Measurements from ENCODE around the gene ARHGEF37. TPM values are rescaled to one million over a fixed set of nuclear protein-coding genes. Genes with fewer than 3 reads are reported as not detected.
"Not testable (repeated sequence)": the region's sequence is repeated elsewhere in the genome, so short reads cannot be mapped to it uniquely, and the experiment has no call there.

Gene ARHGEF37
- total RNA-seq, 1 donor from 2014 or later = 13.4 TPM

GRCh38 chr5:149594206-149594895 is 13.1 kb downstream of the ARHGEF37 start:
- intact Hi-C loops (cut with DNase I) = no loop called here
- Histone ChIP-seq H3K9me3 (no peaks in the 10 kb centered on the region), H3K27me3 (no peaks in the 10 kb centered on the region), H3K4me1 (peaks cover 0 to 12% of the 10 kb centered on the region in 2 donors), H3K27ac (no peak overlapping the region), H3K4me3 (no peak overlapping the region), H3K36me3 (no peaks in the 10 kb centered on the region)
- DNase-seq (ENCODE audit: low spot score in 2 of 2) = peak in 1 of 2 donors; percentile 12
- TF ChIP-seq, protein P1, sequence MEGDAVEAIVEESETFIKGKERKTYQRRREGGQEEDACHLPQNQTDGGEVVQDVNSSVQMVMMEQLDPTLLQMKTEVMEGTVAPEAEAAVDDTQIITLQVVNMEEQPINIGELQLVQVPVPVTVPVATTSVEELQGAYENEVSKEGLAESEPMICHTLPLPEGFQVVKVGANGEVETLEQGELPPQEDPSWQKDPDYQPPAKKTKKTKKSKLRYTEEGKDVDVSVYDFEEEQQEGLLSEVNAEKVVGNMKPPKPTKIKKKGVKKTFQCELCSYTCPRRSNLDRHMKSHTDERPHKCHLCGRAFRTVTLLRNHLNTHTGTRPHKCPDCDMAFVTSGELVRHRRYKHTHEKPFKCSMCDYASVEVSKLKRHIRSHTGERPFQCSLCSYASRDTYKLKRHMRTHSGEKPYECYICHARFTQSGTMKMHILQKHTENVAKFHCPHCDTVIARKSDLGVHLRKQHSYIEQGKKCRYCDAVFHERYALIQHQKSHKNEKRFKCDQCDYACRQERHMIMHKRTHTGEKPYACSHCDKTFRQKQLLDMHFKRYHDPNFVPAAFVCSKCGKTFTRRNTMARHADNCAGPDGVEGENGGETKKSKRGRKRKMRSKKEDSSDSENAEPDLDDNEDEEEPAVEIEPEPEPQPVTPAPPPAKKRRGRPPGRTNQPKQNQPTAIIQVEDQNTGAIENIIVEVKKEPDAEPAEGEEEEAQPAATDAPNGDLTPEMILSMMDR (IDR thresholded peaks at IDR 0.05) = no peak

DNA sequence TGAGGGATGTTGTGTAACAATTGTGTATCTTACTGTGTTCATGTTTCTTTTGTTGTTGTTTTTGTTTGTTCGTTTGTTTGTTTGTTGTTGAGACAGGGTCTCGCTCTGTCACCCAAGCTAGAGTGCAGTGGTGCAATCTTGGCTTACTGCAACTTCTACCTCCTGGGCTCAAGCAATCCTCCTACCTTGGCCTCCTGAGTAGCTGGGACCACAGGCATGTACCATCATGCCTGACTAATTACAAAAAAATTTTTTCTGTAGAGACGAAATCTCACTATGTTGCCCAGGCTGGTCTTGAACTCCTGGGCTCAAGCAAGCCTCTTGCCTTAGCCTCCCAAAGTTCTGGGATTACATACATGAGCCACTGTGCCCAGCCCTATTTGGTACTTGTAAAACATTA is 13.8 kb downstream of the ARHGEF37 start:
- intact Hi-C loops (cut with DNase I); H3K4me3 ChIP-seq; H3K9me3 ChIP-seq; H3K36me3 ChIP-seq; H3K27ac ChIP-seq; H3K27me3 ChIP-seq: not testable (repeated sequence)
- H3K4me1 ChIP-seq = peaks cover 0 to 12% of the 10 kb centered on the region in 2 donors
- DNase-seq (ENCODE audit: low spot score in 2 of 2) = peak in 1 of 2 donors; percentile 38

GRCh38 chr5:149596712-149597111 is 15.4 kb downstream of the ARHGEF37 start:
- Histone ChIP-seq H3K36me3 (peaks cover 7 to 12% of the 10 kb centered on the region in 2 donors), H3K4me1 (peaks cover 0 to 12% of the 10 kb centered on the region in 2 donors), H3K4me3 (no peak overlapping the region), H3K27me3 (no peaks in the 10 kb centered on the region), H3K27ac (peak overlapping the region in 1 of 2 donors; percentile 12), H3K9me3 (no peaks in the 10 kb centered on the region)
- DNase-seq (ENCODE audit: low spot score in 2 of 2) = peak in 1 of 2 donors; percentile 34
- TF ChIP-seq, protein P1 (IDR thresholded peaks at IDR 0.05) = no peak
- intact Hi-C loops (cut with DNase I) = no loop called here

DNA sequence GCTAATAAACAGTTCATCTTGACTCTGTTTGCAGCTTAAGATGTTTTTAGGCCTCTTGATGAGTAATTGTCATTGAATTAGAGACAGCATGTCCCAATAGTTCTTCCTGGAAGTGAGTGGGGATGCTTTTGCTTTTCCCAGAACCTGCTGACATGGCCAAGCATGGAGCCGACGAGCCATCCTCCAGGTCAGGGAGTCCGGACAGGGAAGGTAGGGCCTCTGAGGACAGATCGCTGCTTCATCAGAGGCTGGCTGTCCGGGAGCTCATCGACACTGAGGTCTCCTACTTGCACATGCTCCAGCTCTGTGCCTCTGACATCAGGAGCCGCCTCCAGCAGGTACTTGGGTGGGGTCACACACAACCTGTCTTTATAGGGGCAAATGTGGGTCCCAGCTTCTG is 16.3 kb downstream of the ARHGEF37 start:
- TF ChIP-seq, protein P1 (IDR thresholded peaks at IDR 0.05) = no peak
- Histone ChIP-seq H3K27me3 (no peaks in the 10 kb centered on the region), H3K4me1 (peaks cover 0 to 12% of the 10 kb centered on the region in 2 donors), H3K9me3 (no peaks in the 10 kb centered on the region), H3K36me3 (peaks cover 9 to 21% of the 10 kb centered on the region in 2 donors), H3K4me3 (no peak overlapping the region), H3K27ac (peak overlapping the region in 1 of 2 donors; percentile 12)
- DNase-seq (ENCODE audit: low spot score in 2 of 2) = peak in 1 of 2 donors; percentile 49
- intact Hi-C loops (cut with DNase I) = no loop called here

- DNase-seq (ENCODE audit: low spot score in 2 of 2) = peak in 1 of 2 donors; percentile 5
- intact Hi-C loops (cut with DNase I); H3K9me3 ChIP-seq; H3K27ac ChIP-seq; H3K27me3 ChIP-seq; H3K4me3 ChIP-seq: not testable (repeated sequence)
- peaks cover 9 to 24% of the 10 kb centered on the region in 2 donors for H3K36me3 ChIP-seq
- H3K4me1 ChIP-seq = peaks cover 0 to 12% of the 10 kb centered on the region in 2 donors
Measured at GRCh38 chr5:149598234-149598633, 16.9 kb downstream of the ARHGEF37 start.

GRCh38 chr5:149598966-149599365 is 17.7 kb downstream of the ARHGEF37 start:
- TF ChIP-seq, protein P1 (IDR thresholded peaks at IDR 0.05) = no peak
- DNase-seq (ENCODE audit: low spot score in 2 of 2) = peak in 1 of 2 donors; percentile 51
- Histone ChIP-seq H3K9me3 (no peaks in the 10 kb centered on the region), H3K27me3 (no peaks in the 10 kb centered on the region), H3K4me1 (peaks cover 0 to 12% of the 10 kb centered on the region in 2 donors), H3K36me3 (peaks cover 9 to 28% of the 10 kb centered on the region in 2 donors), H3K4me3 (no peak overlapping the region), H3K27ac (no peak overlapping the region)
- intact Hi-C loops (cut with DNase I) = no loop called here

Data from ascending aorta (tissue), 2 donors.